OCI-LY7 (cell line): ENCODE results near the gene P3H2. TPM values are rescaled to one million over a fixed set of nuclear protein-coding genes. Genes with fewer than 3 reads are reported as not detected.

Experiments
- BruUV-seq: library from RNA; stranded (reverse); fragments of 400-500 nt; replicated peaks from 2 replicates; lab custom pipeline; 2021; lab: Mats Ljungman, UMichigan
- CTCF ChIA-PET: fragments of 300-600 bp; sonication (Branson Sonifier 250); formaldehyde crosslinking; loops from one replicate; lab custom pipeline; 2022; ENCODE audit warnings: antibody characterized with exemption; ENCODE audit not compliant: unreplicated experiment; lab: Charles Lee
- POLR2A ChIA-PET: fragments of 300-600 bp; sonication (Branson Sonifier 250); formaldehyde crosslinking; loops from one replicate; lab custom pipeline; 2022; ENCODE audit warnings: antibody characterized with exemption; lab: Charles Lee
- DNase-seq: peaks from one replicate; pipeline ENCODE4 v3.0.0-alpha.2; 2015; ENCODE audit warnings: low spot score
- H2AFZ ChIP-seq: fragments of 200-600 bp; sonication (generic), shearing (Covaris generic); 2 replicates; pipeline ENCODE4 v1.6.1; 2014; ENCODE audit warnings: mild to moderate bottlenecking, antibody characterized with exemption, low read length, moderate library complexity
- H3K27ac ChIP-seq: fragments of 200-600 bp; sonication (generic); 2 replicates; pipeline ENCODE4 v1.5.1; 2014; ENCODE audit warnings: mixed run types, low read depth, mild to moderate bottlenecking, moderate library complexity, low read length, inconsistent platforms; ENCODE audit not compliant: poor library complexity, severe bottlenecking
- H3K36me3 ChIP-seq: fragments of 200-600 bp; sonication (generic); 2 replicates; pipeline ENCODE4 v1.6.1; 2014; ENCODE audit warnings: mild to moderate bottlenecking, antibody characterized with exemption, low read length, moderate library complexity, mixed read lengths; ENCODE audit not compliant: insufficient read depth
- H3K4me1 ChIP-seq: fragments of 200-600 bp; sonication (generic); 2 replicates; pipeline ENCODE4 v1.5.1; 2014; ENCODE audit warnings: mild to moderate bottlenecking, low read length; ENCODE audit not compliant: insufficient read depth, poor library complexity, severe bottlenecking
- H3K4me2 ChIP-seq: fragments of 200-600 bp; sonication (generic); 2 replicates; pipeline ENCODE4 v1.6.1; 2014; ENCODE audit warnings: mild to moderate bottlenecking, low read length
- H3K4me3 ChIP-seq: fragments of 200-600 bp; sonication (generic); 2 replicates; pipeline ENCODE4 v1.5.1; 2014; ENCODE audit warnings: mild to moderate bottlenecking, low read depth, low read length; ENCODE audit not compliant: poor library complexity, severe bottlenecking
- H3K79me2 ChIP-seq: fragments of 200-600 bp; sonication (generic); 2 replicates; pipeline ENCODE4 v1.6.1; 2016; ENCODE audit warnings: low read depth, mild to moderate bottlenecking, low read length, moderate library complexity, mixed read lengths; ENCODE audit not compliant: insufficient read depth
- H3K9me2 ChIP-seq: fragments of 200-600 bp; sonication (generic); 2 replicates; pipeline ENCODE4 v1.6.1; 2016; ENCODE audit warnings: mild to moderate bottlenecking, low read length, mixed read lengths; ENCODE audit not compliant: insufficient read depth
- H3K9me3 ChIP-seq: fragments of 200-600 bp; sonication (generic); 2 replicates; pipeline ENCODE4 v1.6.1; 2014; ENCODE audit warnings: mild to moderate bottlenecking, mixed run types, low read length, mixed read lengths
- H4K20me1 ChIP-seq: fragments of 200-600 bp; sonication (generic); 2 replicates; pipeline ENCODE4 v1.6.1; 2014; ENCODE audit warnings: mild to moderate bottlenecking, antibody characterized with exemption, low read length, moderate library complexity, mixed read lengths; ENCODE audit not compliant: insufficient read depth
- CTCF ChIP-seq: fragments of 200-600 bp; sonication (generic); conservative IDR thresholded peaks from 2 replicates; pipeline ENCODE4 v1.5.1; 2014; ENCODE audit warnings: mild to moderate bottlenecking, antibody characterized with exemption, low read length, moderate library complexity, mixed read lengths
- EZH2phosphoT487 ChIP-seq: fragments of 200-600 bp; sonication (generic); IDR thresholded peaks from 2 replicates; pipeline ENCODE4 v1.6.1; 2018; ENCODE audit warnings: low read depth, borderline replicate concordance, mild to moderate bottlenecking, mixed run types, antibody characterized with exemption, low read length, moderate library complexity, mixed read lengths
- intact Hi-C: fragments of 100-400 bp; cut with micrococcal nuclease; formaldehyde crosslinking; loops from one replicate; pipeline ENCODE4 v1.10.0; 2022; ENCODE audit not compliant: unreplicated experiment
- total RNA-seq, 2 experiments: library from RNA; depleted of rRNA in 1 of 2; stranded (reverse); fragments of >200 nt in 1 of 2; shearing (Covaris generic) in 1 of 2; gene quantifications; 2 replicates each; pipeline ENCODE4 v1.2.3, GENCODE V29; 2014 to 2022

P3H2 gene
- total RNA-seq, 2 experiments from 2014 or later = not detected

DNA sequence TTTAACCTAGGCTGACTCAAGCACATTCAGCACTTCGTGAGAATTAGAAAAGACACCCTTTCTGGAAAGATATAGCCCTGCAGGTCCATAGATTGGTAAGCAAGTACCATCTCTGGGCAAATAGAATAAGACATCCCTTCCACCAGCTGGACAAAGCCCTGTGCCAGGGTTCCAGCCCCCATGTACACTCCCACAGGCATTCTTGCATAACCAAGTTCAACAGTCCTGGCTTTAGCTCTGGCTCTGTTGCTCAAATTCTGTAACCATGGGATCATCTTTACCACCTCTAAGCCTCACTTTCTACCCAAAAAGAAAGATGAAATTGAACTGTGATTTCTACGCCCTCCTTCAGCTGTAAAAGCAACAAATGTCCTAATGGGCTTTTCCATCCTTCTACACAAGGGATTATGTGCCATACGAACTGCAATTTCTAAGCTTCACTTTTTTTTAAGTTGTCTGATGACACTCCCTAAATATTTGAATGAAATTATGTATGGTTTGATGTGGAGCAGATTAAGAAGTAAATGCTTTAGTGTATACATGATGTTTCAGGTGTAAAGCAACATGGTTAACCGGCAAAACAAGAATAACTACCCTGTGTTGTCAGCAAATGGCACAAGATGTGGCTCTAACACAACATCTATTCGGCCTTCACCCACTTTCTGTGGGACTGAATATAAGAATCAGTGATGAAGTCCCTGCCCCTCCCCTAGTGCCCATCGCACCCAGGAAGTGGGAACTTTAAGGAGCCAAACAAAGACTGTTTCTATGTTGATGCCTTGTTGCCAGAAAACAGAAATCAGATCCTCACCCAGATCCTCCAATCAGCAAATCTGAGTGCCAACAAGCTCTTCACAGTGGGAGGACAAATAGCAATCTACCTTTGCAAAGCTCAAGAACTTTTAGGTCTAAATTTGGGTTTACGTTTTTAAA lies 165.7 kb downstream of the P3H2 start:
- no peaks in the 10 kb centered on the region for H3K4me1 ChIP-seq
- POLR2A ChIA-PET = no interaction called here
- CTCF ChIA-PET = no interaction called here
- H3K4me2 ChIP-seq = no peak overlapping the region
- H3K27ac ChIP-seq = no peak overlapping the region
- DNase-seq = no peak
- BruUV-seq = no TSS peak
- H2AFZ ChIP-seq = no peak overlapping the region
- H3K36me3 ChIP-seq = no peaks in the 10 kb centered on the region
- H3K79me2 ChIP-seq = no peaks in the 10 kb centered on the region
- H3K4me3 ChIP-seq = no peak overlapping the region
- intact Hi-C loops = no loop called here
- no peaks in the 10 kb centered on the region for H3K9me3 ChIP-seq
- H3K9me2 ChIP-seq = no peaks in the 10 kb centered on the region
- TF ChIP-seq CTCF = no peak
- TF ChIP-seq EZH2phosphoT487 = no peak
- no peaks in the 10 kb centered on the region for H4K20me1 ChIP-seq

- H3K9me2 ChIP-seq = no peaks in the 10 kb centered on the region
- no peak overlapping the region for H3K4me3 ChIP-seq
- no peaks in the 10 kb centered on the region for H3K4me1 ChIP-seq
- H3K9me3 ChIP-seq = no peaks in the 10 kb centered on the region
- H3K36me3 ChIP-seq = no peaks in the 10 kb centered on the region
- intact Hi-C loops = no loop called here
- BruUV-seq = no TSS peak
- DNase-seq = no peak
- no peak overlapping the region for H2AFZ ChIP-seq
- POLR2A ChIA-PET = no interaction called here
- H4K20me1 ChIP-seq = no peaks in the 10 kb centered on the region
- CTCF ChIA-PET = no interaction called here
- no peak overlapping the region for H3K4me2 ChIP-seq
- TF ChIP-seq CTCF (no peak), EZH2phosphoT487 (no peak)
- H3K27ac ChIP-seq = no peak overlapping the region
- no peaks in the 10 kb centered on the region for H3K79me2 ChIP-seq
Observed at GRCh38 chr3:189953551-189953950, 167.1 kb downstream of the P3H2 start.

- H3K4me1 ChIP-seq = no peaks in the 10 kb centered on the region
- no peaks in the 10 kb centered on the region for H3K79me2 ChIP-seq
- TF ChIP-seq CTCF = no peak
- TF ChIP-seq EZH2phosphoT487 = no peak
- H3K9me3 ChIP-seq = no peaks in the 10 kb centered on the region
- no peak overlapping the region for H2AFZ ChIP-seq
- no peaks in the 10 kb centered on the region for H3K36me3 ChIP-seq
- intact Hi-C loops = no loop called here
- BruUV-seq = no TSS peak
- no peak for DNase-seq
- ChIA-PET POLR2A (interaction anchor here (1.4 to 1.7 kb wide), 2 partner anchors 9 to 11 kb away, joined by 3 to 4 read pairs; no protein-coding TSS in a partner anchor), CTCF (no interaction called here)
- H4K20me1 ChIP-seq = no peaks in the 10 kb centered on the region
- no peak overlapping the region for H3K27ac ChIP-seq
- H3K9me2 ChIP-seq = no peaks in the 10 kb centered on the region
- no peak overlapping the region for H3K4me2 ChIP-seq
- H3K4me3 ChIP-seq = no peak overlapping the region
Observed at GRCh38 chr3:189952272-189952671, 168.4 kb downstream of the P3H2 start.
